ENCODE results near the gene INPP5B.
"Not testable (repeated sequence)": the region's sequence is repeated elsewhere in the genome, so short reads cannot be mapped to it uniquely, and the experiment has no call there.

The INPP5B gene

GRCh38 chr1:37946703-37947360 is at the start of gene INPP5B:
TSS of gene INPP5B (minus strand) at chr1:37947053. CDS start at chr1:37946308, 745 bp downstream.
- peak; percentile 73 to 76 for DNase-seq

- DNase-seq: peak in 1 of 2 donors; percentile 40
Measured at GRCh38 chr1:37995751-37996345, 49.0 kb upstream of the INPP5B start.

GRCh38 chr1:37994886-37995566 is 48.2 kb upstream of the INPP5B start:
- DNase-seq: no peak

- DNase-seq: peak in 1 of 2 donors; percentile 50
Measured at GRCh38 chr1:37989361-37989930, 42.6 kb upstream of the INPP5B start.

- DNase-seq: no peak
Measured at GRCh38 chr1:37987679-37988078, 40.8 kb upstream of the INPP5B start.

- DNase-seq: no peak
Measured at GRCh38 chr1:37983546-37983945, 36.7 kb upstream of the INPP5B start.

GRCh38 chr1:37978541-37978940 is 31.7 kb upstream of the INPP5B start:
- DNase-seq: no peak

- peak in 1 of 2 donors; percentile 30 for DNase-seq
Measured at GRCh38 chr1:37975083-37975482, 28.2 kb upstream of the INPP5B start.

- no peak for DNase-seq
Measured at GRCh38 chr1:37974567-37974966, 27.7 kb upstream of the INPP5B start.

- DNase-seq: not testable (repeated sequence)
Measured at GRCh38 chr1:37973684-37974083, 26.8 kb upstream of the INPP5B start.

GRCh38 chr1:37965301-37965700 is 18.4 kb upstream of the INPP5B start:
- DNase-seq: no peak

- not testable (repeated sequence) for DNase-seq
Measured at GRCh38 chr1:37964106-37964505, 17.3 kb upstream of the INPP5B start.

GRCh38 chr1:37958690-37959089 is 11.8 kb upstream of the INPP5B start:
- DNase-seq: no peak

- no peak for DNase-seq
Measured at GRCh38 chr1:37955685-37956084, 8.8 kb upstream of the INPP5B start.

GRCh38 chr1:37954316-37954971 is 7.6 kb upstream of the INPP5B start:
- DNase-seq: no peak

GRCh38 chr1:37952738-37953137 is 5.9 kb upstream of the INPP5B start:
- DNase-seq: no peak

- no peak for DNase-seq
Measured at GRCh38 chr1:37951783-37952624, 5.2 kb upstream of the INPP5B start.

GRCh38 chr1:37951041-37951782 is 4.4 kb upstream of the INPP5B start:
- no peak for DNase-seq

GRCh38 chr1:37949524-37950152 is 2.8 kb upstream of the INPP5B start:
- DNase-seq: no peak

GRCh38 chr1:37948841-37949240 is 2.0 kb upstream of the INPP5B start:
- DNase-seq: no peak

- no peak for DNase-seq
Measured at GRCh38 chr1:37948166-37948565, 1.3 kb upstream of the INPP5B start.

Measured in CD4-positive, alpha-beta T cell treated with Interferon alpha-2 for 1 hour (primary cell).